HG02588 (cell line): ENCODE measurements around the gene PNPO.

Experiments
- ATAC-seq: cut with Tn5 transposase; IDR thresholded peaks from one replicate; pipeline ENCODE4 v1.9.1; 2021; ENCODE audit warnings: mild to moderate bottlenecking, moderate library complexity; ENCODE audit not compliant: unreplicated experiment

Gene PNPO

DNA sequence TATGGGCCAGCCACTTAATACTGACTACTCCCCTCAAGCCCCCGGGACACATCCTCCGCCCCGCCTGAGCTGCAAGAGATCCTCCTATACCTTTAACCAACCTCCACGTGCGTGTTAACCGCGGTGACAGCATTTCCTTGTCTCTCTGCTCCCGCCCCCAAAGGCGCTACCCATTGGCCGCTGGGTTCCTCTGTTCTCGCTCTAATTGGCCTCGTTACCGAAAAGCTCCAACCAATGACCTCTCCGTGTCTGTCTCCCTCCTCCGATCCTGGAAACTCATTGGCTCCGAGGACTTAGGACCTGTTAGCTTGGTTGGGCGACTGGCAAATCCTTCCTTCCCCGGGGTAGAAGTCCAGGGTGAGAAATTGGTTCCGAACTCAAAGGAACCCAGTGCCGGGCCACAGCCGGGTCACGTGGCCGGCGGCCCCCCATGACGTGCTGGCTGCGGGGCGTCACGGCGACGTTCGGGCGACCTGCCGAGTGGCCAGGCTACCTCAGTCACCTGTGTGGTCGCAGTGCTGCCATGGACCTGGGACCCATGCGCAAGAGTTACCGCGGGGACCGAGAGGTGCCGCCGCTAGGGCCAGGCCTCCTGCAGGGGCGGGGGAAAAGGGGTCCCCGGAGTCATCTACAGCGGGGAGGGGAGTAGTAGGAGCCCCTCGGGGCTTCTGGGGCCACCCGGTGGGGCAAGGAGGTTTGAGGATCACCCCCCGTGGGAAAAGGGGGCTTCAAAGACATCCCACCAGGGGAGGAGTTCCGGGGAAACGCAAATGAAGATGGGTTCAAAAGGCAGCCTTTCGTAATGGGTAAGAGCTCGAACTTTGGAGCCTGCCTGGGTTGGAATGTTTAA, at the start of gene PNPO:
Gene PNPO (plus strand): TSS at position 326 of the 850 bp plus-strand sequence. CDS start 105 bp downstream, at position 431.
- peak; percentile 86 for ATAC-seq

DNA sequence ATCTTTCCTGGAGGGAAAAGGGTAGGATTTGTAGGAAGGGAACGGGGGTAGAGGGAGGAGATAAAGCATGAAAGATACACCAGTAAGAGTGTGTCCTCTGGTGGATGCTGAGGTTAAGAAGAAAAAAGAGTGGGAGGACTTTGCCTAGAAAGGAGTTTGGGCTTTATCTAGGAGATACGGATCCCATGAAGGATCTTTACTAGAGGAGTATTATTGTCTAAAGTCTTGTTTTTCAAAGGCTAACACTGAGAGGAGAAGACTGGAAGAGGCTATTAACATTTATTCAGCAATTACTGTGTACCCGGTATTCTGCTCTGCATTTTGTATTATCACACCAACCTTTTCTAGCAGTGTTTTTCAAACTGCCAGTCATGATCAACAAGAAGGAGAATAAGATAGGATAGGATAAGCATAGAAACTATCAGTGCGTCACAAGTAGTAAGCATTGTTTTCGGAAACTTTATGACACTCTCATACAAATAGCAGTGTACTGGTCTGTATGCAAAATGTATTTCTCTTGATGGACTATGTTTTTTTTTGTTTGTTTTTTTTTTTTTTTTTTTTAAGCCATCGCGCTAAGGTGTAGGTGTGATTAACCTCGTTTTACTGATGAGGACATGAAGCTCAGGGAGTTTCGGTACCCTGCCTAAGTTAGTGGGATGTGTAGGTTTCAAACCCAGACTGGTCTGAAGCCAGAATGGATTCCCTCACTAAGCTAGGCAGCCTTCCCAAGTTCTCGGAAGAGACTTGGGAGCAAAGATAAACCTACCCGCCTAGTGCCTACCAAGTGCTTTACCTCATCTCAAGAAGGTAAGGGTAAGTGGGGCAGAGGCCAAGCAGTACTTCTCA, 46.6 kb upstream of the PNPO start:
- ATAC-seq, result no peak

DNA sequence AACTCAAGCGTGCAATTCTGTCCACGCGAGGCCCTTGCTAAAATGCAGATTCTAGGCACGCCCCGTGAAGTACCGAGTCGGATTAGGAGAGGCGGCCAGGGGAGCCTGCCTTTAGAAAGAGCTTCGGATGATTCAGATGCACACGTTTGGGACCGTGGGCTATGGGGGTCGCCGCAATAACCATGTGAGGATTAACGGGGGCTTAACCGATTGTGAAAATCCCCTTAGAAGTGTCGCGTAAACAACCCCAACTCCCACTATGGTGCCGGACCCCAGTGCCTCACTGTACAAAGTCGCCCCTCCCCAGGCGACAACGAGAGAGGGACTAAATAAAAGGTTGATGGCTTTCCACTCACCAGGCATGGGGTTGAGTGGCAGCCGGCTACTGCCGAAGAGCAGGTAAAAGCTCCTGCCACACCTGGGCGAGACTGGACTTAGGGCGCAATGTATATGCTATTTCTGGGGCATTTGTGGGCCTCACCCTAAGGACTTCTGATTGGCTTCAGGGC, 46.0 kb upstream of the PNPO start:
- ATAC-seq, result no peak

DNA sequence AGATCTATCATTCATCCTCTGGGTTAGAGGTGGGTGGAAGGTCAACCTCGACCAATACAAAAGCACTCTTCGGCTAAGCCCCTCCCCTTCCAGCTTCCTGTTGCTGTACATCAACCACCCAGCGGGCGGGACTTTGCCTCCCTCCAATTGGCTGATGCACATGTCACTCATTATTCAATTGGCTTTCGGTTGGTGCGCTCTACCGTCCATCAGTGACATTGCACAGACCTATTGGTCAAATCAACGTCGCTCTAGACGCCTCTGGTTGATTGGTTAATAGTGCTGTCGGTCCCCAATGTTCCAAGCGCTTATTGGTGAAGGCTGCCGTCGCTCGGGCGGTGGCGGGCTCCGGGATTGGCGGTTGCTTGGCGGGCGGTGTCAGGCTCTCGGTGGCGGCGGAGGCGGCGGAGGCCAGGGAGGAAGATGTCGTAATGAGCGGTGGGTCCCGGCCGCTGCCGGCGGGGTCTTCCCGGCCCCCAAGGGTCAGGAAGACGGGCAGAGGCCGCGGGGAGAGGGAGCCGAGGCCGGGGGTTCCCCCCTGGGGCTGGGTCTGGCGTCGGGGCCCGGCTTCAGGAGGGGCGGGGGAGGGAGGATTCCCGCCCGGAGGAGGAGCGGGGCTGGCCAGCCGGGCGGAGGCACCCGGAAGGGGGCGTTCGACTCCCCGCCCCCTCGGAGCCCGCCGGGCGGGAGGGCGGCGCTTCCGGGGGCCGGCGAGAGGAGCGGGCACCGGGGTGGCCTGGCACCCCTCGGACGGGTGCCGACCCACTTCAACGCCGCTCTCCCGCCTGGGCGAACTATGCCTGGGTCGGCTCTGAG, 45.3 kb upstream of the PNPO start, which contains the start of gene SP2:
Gene SP2 (plus strand): TSS at position 381 of the 816 bp plus-strand sequence. CDS start 51 bp downstream, at position 432.
- peak; percentile 89 for ATAC-seq

DNA sequence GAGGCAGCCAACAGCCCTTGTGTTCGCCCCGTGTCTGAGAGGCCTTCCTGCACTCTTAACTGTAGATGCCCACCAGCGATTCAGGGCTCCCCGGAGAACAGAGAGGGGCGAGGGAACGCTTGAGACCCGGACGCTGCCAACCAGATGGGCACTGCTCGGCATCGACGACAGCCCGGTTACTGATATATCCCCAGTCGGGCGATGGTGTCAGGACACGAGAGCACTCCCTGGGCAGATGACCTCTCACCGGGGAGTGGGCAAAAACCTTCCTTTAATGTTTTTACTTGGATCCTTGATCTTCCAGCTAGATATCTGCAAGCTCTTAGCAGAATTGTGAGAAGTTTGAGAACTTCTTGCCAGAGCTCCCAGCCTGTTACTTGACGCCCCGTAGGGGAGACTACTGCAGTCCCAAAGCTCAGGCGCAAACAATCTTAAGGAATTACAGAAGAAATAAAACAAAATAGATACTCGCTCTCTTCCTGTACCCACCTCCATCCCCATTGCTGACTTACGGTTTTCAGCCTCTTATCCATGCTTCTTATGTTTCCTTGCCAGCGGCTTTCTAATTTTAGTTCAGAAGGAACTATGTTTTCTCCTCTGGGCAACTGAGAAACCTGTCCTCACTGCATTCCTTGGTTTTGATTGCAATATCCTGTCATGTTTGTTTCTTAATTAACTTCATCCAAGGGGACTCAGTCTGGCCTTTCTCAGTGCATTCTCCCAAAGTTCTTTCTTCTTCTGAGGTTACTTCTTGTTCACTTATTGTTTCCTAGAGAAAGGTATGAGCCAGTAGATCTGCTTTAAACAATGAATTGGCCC, 44.5 kb upstream of the PNPO start:
- no peak for ATAC-seq

DNA sequence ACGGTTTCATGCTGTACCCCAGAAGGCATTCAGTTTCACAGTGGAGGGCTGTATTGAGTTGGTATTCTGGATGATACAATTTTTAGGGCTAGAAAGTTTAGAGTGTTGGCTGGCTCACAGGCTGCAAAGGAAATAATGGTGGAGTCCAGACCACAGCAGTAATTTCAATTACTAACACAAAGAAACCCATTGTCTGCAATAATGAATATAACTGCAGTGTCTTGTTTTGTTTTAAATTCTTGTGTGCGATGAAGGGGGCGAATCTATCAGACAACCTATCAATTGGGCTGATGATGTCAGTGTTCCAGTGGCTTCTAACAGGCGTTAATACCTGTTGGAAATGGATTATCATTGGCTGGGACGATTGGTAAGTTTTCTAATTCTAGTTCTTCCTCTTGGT, 43.8 kb upstream of the PNPO start:
- ATAC-seq, result no peak

DNA sequence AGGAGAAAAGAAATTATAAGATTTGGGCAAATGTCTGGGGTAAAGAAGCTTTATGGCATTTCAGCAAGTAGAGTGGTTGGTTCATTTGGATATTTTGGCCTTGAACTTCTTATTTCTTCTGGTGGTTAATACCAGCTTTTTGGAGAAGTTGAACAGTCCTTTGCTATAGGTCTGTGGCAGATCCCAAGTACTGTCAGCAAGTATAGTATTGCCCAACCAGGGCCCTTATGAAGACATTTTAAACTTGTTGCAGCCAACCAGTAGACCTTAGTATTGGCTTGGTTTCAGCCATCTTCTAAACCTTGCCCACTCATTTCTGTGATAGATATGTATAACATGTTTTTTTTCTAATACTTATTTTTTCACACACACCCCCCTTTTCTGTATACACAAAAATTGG, 43.1 kb upstream of the PNPO start:
- ATAC-seq, result no peak

DNA sequence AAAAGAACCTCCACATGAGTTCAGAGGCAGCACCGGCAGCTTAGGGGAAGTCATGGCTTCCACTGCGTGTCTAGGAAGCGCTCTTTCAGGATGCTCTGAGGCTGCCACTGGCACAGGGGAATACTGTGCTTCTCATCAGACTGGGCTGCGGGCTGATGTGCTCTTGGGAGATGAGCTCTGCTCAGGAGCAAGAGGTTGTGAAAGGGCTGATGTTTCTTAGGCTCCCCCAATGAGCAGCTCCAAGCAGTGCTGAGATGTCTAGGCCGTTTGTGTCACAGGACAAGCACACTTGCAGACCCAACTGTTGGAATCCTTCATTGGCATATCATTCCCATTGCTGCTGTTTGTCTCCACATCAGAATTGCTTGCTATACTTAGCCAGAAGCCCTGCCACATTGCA, 41.7 kb upstream of the PNPO start:
- ATAC-seq, result no peak

DNA sequence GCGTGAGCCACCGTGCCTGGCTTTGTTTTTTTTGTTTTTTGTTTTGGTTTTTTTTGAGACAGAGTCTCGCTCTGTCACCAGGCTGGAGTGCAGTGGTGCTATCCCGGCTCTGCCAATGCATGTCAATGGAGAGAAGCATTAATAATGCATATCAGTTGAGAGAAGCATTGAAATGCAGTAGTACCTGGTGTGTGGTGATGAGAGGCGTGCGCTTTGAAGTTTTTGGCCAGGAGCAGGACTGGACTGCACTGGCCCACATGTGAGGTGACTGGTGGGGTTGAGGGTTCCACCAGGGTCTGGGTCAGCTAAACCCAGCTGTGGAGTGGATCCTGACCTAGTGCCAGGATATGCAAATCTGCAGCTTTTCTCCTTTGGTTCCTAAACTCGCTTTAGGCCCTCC, 39.9 kb upstream of the PNPO start:
- no peak for ATAC-seq

DNA sequence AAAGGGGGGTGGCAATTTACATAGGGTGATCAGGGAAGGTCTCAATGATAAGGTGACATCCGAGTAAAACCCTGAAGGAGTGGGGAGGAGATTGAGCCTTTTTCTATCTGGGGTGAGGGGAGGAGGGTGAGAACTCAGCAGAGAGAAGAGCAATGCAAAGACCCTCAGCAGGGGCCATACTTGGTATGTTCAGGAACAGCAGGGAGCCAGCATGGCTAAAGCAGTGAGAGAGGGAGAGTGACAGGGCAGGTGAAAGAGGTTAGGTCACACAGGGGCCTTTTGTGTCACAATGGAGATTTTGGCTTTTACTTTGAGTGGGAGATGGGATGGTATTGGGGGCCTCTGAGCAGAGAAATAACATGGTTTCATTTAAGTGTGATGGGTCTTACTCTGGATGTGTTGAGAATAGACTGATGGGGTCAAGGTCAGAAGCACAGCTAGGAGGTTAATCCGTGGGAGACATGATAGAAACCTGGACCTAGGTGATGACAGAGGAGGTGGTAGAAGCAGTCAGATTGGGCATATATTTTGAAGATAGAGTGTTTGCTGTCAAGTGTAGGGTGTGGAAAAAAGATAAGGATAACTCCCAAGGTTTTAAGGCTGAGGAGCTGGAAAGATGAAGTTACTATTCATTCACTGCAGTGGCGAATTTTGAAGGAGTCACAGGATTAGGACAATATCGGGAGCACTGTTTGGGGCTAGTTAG, 39.2 kb upstream of the PNPO start:
- ATAC-seq, result no peak

DNA sequence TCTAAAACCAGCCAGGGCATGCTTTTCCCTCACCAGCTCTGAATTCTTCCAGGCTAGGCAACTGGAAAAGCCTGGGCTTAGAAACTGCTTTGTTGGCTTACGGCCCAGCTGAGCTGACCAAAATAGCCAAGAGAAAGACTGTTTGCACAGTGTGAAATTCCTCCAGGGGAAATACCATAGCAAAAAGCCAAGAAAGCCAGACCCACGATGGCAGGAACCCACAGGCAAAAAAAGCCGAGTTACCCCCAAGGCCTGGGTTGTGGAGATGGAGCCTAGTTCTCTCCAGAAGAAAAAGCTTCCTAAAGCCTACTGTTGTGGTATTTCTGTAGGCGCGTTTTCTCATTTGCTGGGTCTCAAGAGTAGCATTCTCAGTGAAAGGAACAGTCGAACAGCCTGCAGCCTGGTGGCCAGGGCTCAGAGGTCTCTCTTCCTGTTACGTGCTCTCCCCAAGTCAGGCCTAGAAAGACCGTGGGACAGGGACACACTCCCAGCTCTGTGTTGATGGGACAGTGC, 36.1 kb upstream of the PNPO start:
- no peak for ATAC-seq

DNA sequence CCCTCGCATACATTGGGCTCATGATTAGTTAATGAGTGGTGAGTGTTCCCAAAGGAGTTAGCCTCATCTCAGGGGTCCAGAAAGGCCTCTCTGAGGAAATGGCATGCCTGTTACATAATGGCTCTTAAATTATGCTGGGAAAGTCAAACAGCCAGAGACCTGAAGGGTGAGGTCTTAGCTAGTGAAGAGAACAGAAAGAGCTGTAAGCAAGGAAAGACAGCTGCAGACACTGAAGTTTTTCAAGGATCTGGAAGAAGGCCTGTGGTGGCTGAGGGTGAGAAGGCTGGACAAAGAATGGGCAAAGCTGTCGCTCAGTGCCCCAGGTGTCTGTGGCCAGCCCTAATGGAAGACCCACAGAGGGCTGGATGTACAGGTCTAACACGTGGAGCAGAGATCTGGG, 34.9 kb upstream of the PNPO start:
- no peak for ATAC-seq

DNA sequence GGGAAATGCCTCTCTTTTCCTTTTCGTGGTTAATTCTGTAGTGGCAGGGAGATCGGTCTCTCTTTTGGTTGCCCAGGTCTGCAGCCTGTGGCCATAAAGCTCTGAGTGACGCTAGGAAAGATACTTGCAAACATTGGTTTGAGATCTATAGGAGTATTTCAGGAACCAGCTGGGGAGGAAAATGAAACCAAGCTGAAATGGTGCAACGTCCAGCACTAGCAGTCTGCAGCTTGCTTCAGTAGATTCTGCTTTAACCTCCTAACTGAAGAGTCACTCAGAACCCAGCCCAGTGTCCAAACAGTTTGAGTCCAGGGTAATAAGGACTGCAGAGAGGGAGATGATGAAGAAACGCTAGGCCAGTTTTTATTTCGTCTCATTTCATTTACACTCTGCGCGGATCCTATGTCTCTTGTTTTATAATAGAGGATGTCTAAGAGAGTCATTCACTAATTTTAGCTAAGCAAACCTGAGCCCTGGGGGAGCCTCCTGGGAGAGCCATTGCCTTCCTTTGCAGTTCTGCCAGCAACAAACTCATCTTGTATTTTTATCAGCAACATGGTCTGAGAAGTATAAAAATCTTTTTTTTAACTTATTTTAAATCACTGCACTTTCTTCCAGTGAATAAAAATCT, 33.3 kb upstream of the PNPO start:
- ATAC-seq, result no peak

DNA sequence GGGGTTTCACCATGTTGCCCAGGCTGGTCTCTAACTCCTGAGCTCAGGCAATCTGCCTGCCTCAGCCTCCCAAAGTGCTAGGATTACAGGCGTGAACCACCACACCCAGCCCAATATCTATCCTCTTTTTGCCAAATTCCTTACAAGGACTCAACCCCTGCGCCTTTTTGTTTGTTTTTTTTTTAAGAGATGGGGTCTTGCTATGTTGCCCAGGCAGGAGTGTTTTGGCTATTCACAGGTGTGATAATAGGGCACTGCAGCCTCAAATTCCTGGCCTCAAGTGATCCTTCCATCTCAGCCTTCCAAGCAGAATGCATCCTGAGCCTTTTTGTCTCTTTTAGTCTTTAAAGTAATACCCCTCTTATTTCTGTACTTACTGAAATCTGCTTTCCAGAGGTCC, 28.3 kb upstream of the PNPO start:
- no peak for ATAC-seq

DNA sequence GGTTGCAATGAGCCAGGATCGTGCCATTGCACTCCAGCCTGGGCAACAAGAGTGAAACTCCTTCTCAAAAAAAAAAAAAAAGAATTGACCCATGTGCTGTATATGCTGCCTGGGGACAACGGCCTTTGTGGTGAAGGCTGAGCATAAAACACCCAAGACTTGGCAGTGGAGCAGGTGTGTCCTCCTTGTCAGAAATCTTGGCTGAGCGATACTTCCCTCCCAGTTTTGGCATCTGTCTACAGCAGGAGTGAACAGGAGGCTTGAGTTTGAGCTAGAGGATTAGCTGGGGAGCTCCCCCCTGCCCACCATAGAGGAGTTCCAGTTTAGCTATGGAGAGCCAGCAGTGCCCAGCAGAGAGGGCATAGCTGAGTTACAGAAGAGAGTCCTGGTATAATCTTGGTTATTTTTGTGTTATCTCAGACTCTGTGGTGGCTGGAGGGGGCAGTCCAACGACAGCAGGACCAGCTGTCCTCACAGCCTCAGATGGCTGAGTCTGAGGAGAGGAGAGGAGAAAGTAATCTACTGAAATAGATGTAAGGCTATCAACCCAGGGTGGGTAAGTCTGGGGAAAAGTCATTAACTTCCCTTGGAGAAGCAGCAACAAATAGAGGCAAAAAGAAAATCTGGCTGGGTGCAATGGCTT, 26.9 kb upstream of the PNPO start:
- no peak for ATAC-seq

DNA sequence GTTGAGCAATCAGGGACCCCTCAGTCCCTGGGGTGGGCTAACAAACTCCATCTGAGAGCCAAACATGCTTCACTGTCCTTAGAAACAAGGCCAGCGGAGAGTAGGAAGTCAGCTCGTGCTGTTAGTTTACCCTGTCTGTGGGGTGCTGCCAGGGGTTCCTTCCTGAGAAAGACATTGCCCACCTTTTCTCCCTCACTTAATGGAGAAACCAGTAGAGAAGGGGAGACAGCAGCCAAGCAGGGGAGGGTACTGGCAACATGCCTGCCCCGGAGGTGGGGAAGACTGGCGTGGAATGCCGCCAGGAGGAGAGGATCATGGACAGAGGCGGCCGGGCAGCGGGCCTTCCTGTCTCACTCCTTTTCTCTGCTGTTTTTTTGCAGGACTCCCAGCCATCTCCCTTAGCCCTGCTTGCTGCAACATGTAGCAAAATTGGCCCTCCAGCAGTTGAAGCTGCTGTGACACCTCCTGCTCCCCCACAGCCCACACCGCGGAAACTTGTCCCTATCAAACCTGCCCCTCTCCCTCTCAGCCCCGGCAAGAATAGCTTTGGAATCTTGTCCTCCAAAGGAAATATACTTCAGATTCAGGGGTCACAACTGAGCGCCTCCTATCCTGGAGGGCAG, 25.5 kb upstream of the PNPO start:
- no peak for ATAC-seq

DNA sequence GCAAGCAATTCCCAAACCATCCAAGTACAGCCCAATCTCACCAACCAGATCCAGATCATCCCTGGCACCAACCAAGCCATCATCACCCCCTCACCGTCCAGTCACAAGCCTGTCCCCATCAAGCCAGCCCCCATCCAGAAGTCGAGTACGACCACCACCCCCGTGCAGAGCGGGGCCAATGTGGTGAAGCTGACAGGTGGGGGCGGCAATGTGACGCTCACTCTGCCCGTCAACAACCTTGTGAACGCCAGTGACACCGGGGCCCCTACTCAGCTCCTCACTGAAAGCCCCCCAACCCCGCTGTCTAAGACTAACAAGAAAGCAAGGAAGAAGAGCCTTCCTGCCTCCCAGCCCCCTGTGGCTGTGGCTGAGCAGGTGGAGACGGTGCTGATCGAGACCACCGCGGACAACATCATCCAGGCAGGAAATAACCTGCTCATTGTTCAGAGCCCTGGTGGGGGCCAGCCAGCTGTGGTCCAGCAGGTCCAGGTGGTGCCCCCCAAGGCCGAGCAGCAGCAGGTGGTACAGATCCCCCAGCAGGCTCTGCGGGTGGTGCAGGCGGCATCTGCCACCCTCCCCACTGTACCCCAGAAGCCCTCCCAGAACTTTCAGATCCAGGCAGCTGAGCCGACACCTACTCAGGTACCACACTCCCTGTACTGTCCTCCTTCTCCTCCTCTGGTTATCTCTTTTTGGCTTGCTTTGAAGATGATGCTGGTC, 24.7 kb upstream of the PNPO start:
- ATAC-seq, result no peak
